Measurements from ENCODE around the gene EMP1.

The EMP1 gene

GRCh38 chr12:13196130-13196921 is at the start of gene EMP1:
EMP1 (plus strand) TSS chr12:13196726; CDS start chr12:13211511, 14,785 bp downstream.
- peak; percentile 46 to 89 for DNase-seq

GRCh38 chr12:13147688-13148484 is 48.6 kb upstream of the EMP1 start:
- no peak for DNase-seq

GRCh38 chr12:13148485-13148847 is 48.1 kb upstream of the EMP1 start:
- DNase-seq: no peak

GRCh38 chr12:13149411-13149810 is 47.1 kb upstream of the EMP1 start:
- DNase-seq: no peak

- no peak for DNase-seq
Measured at GRCh38 chr12:13152281-13152680, 44.2 kb upstream of the EMP1 start.

- DNase-seq: no peak
Measured at GRCh38 chr12:13152756-13153155, 43.8 kb upstream of the EMP1 start.

GRCh38 chr12:13153180-13153579 is 43.3 kb upstream of the EMP1 start:
- no peak for DNase-seq

- DNase-seq: no peak
Measured at GRCh38 chr12:13154027-13154538, 42.4 kb upstream of the EMP1 start.

GRCh38 chr12:13154831-13155230 is 41.7 kb upstream of the EMP1 start:
- no peak for DNase-seq

- DNase-seq: no peak
Measured at GRCh38 chr12:13156277-13156676, 40.2 kb upstream of the EMP1 start.

- DNase-seq: no peak
Measured at GRCh38 chr12:13161172-13161571, 35.4 kb upstream of the EMP1 start.

- no peak for DNase-seq
Measured at GRCh38 chr12:13162904-13163303, 33.6 kb upstream of the EMP1 start.

- no peak for DNase-seq
Measured at GRCh38 chr12:13163868-13164635, 32.5 kb upstream of the EMP1 start.

- DNase-seq: no peak
Measured at GRCh38 chr12:13164921-13165616, 31.5 kb upstream of the EMP1 start.

- DNase-seq: peak; percentile 57 to 79
Measured at GRCh38 chr12:13165617-13166041, 30.9 kb upstream of the EMP1 start.

- DNase-seq: no peak
Measured at GRCh38 chr12:13167226-13167625, 29.3 kb upstream of the EMP1 start.

GRCh38 chr12:13167906-13168305 is 28.6 kb upstream of the EMP1 start:
- DNase-seq: no peak

- no peak for DNase-seq
Measured at GRCh38 chr12:13169272-13169671, 27.3 kb upstream of the EMP1 start.

GRCh38 chr12:13170892-13171490 is 25.5 kb upstream of the EMP1 start:
- no peak for DNase-seq

- no peak for DNase-seq
Measured at GRCh38 chr12:13171921-13172859, 24.3 kb upstream of the EMP1 start.

Measured in stimulated activated CD4-positive, alpha-beta T cell treated with anti-CD3 and anti-CD28 coated beads, Interleukin-4, amount 100 ng/mL, for 4 hours (primary cell).